ENCODE measurements around the gene MYL9. TPM values are rescaled to one million over a fixed set of nuclear protein-coding genes. Genes with fewer than 3 reads are reported as not detected.

The MYL9 gene
- total and polyA plus RNA-seq, 10 of the 15 experiments (the other 5 are each of a cell fraction or from before 2014, with no cell fraction given): 0.28 to 1.7 (median 0.63) TPM; not detected in 3

DNA sequence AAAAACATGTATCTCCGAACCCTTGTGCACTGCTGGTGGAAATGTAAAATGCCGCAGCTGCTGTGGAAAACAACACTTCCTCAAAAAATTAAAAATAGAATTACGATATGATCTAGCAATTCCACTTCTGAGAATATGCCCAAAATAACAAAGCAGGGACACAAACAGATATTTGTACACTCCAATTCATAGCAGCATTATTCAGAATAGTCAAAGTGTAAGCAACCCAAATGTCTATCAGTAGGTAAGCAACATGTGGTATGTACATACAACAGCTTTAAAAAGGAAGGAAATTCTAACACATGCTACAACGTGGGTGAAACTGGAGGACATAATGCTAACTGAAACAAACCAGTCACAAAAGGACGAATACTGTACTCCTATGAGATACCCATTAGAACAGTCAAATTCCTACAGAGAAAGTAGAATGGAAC lies 58.6 kb downstream of the MYL9 start (continued):
- TF ChIP-seq, protein P1, sequence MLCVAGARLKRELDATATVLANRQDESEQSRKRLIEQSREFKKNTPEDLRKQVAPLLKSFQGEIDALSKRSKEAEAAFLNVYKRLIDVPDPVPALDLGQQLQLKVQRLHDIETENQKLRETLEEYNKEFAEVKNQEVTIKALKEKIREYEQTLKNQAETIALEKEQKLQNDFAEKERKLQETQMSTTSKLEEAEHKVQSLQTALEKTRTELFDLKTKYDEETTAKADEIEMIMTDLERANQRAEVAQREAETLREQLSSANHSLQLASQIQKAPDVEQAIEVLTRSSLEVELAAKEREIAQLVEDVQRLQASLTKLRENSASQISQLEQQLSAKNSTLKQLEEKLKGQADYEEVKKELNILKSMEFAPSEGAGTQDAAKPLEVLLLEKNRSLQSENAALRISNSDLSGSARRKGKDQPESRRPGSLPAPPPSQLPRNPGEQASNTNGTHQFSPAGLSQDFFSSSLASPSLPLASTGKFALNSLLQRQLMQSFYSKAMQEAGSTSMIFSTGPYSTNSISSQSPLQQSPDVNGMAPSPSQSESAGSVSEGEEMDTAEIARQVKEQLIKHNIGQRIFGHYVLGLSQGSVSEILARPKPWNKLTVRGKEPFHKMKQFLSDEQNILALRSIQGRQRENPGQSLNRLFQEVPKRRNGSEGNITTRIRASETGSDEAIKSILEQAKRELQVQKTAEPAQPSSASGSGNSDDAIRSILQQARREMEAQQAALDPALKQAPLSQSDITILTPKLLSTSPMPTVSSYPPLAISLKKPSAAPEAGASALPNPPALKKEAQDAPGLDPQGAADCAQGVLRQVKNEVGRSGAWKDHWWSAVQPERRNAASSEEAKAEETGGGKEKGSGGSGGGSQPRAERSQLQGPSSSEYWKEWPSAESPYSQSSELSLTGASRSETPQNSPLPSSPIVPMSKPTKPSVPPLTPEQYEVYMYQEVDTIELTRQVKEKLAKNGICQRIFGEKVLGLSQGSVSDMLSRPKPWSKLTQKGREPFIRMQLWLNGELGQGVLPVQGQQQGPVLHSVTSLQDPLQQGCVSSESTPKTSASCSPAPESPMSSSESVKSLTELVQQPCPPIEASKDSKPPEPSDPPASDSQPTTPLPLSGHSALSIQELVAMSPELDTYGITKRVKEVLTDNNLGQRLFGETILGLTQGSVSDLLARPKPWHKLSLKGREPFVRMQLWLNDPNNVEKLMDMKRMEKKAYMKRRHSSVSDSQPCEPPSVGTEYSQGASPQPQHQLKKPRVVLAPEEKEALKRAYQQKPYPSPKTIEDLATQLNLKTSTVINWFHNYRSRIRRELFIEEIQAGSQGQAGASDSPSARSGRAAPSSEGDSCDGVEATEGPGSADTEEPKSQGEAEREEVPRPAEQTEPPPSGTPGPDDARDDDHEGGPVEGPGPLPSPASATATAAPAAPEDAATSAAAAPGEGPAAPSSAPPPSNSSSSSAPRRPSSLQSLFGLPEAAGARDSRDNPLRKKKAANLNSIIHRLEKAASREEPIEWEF (IDR thresholded peaks at IDR 0.05; ENCODE audit: insufficient replicate concordance, low read depth, low read length): no peak
- TF ChIP-seq EED (IDR thresholded peaks at IDR 0.05; ENCODE audit: low read depth): peak; percentile 16; the same call in 1 of the 2 replicates
- TF ChIP-seq, protein P2, sequence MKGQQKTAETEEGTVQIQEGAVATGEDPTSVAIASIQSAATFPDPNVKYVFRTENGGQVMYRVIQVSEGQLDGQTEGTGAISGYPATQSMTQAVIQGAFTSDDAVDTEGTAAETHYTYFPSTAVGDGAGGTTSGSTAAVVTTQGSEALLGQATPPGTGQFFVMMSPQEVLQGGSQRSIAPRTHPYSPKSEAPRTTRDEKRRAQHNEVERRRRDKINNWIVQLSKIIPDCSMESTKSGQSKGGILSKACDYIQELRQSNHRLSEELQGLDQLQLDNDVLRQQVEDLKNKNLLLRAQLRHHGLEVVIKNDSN (IDR thresholded peaks at IDR 0.05; ENCODE audit: borderline replicate concordance, extremely low read length, insufficient read depth, low read depth, low read length): no peak
- TF ChIP-seq, protein P3, sequence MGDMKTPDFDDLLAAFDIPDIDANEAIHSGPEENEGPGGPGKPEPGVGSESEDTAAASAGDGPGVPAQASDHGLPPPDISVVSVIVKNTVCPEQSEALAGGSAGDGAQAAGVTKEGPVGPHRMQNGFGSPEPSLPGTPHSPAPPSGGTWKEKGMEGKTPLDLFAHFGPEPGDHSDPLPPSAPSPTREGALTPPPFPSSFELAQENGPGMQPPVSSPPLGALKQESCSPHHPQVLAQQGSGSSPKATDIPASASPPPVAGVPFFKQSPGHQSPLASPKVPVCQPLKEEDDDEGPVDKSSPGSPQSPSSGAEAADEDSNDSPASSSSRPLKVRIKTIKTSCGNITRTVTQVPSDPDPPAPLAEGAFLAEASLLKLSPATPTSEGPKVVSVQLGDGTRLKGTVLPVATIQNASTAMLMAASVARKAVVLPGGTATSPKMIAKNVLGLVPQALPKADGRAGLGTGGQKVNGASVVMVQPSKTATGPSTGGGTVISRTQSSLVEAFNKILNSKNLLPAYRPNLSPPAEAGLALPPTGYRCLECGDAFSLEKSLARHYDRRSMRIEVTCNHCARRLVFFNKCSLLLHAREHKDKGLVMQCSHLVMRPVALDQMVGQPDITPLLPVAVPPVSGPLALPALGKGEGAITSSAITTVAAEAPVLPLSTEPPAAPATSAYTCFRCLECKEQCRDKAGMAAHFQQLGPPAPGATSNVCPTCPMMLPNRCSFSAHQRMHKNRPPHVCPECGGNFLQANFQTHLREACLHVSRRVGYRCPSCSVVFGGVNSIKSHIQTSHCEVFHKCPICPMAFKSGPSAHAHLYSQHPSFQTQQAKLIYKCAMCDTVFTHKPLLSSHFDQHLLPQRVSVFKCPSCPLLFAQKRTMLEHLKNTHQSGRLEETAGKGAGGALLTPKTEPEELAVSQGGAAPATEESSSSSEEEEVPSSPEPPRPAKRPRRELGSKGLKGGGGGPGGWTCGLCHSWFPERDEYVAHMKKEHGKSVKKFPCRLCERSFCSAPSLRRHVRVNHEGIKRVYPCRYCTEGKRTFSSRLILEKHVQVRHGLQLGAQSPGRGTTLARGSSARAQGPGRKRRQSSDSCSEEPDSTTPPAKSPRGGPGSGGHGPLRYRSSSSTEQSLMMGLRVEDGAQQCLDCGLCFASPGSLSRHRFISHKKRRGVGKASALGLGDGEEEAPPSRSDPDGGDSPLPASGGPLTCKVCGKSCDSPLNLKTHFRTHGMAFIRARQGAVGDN (IDR thresholded peaks at IDR 0.05): peak; percentile 77

Small RNAs within 50 kb of the gene (small RNA-seq; reads per million reads assigned to genes)
- gene RF00017: not detected

Other genes starting within 250 kb of the MYL9 start
- 13.3 and 14.8 TPM in 2 replicates for gene DLGAP4, start 235.2 kb upstream of the MYL9 start, total RNA-seq (2014; rRNA removed)
- 9.7 and 12.1 TPM in 2 replicates for gene DLGAP4, start 235.2 kb upstream of the MYL9 start, total RNA-seq (2014; rRNA removed; fragmentation: Illumina TruSeq; extraction: Trizol)
- gene DLGAP4, start 235.2 kb upstream of the MYL9 start, total RNA-seq (2021): 42.4 and 43.3 TPM in 2 replicates
- gene DLGAP4, start 235.2 kb upstream of the MYL9 start, polyA plus RNA-seq (2011; rRNA removed): 6.4 and 9.6 TPM in 2 replicates
- 22.5 and 29.6 TPM in 2 replicates for gene DLGAP4, start 235.2 kb upstream of the MYL9 start, polyA plus RNA-seq (2014; fragmentation: Illumina TruSeq; extraction: Trizol)
- gene DLGAP4, start 235.2 kb upstream of the MYL9 start, polyA plus RNA-seq (2014; fragmentation: Nextera tagmentation; extraction: Ambion mirVana): under 1 TPM; 0.42 to 0.90 TPM
- gene DLGAP4, start 235.2 kb upstream of the MYL9 start, polyA plus RNA-seq (2014; rRNA removed): 25.3 and 28.8 TPM in 2 replicates
- gene DLGAP4, start 235.2 kb upstream of the MYL9 start, polyA plus RNA-seq (2016; fragmentation: Nextera tagmentation; extraction: Ambion mirVana): 10 to 100 TPM; 24.6 to 28.2 TPM
- gene TGIF2, start 32.1 kb downstream of the MYL9 start, total RNA-seq (2014; rRNA removed): 37.2 and 38.7 TPM in 2 replicates
- gene TGIF2, start 32.1 kb downstream of the MYL9 start, total RNA-seq (2014; rRNA removed; fragmentation: Illumina TruSeq; extraction: Trizol): 24.9 and 27.3 TPM in 2 replicates
- 43.5 and 47.1 TPM in 2 replicates for gene TGIF2, start 32.1 kb downstream of the MYL9 start, total RNA-seq (2021)
- 31.1 and 36.1 TPM in 2 replicates for gene TGIF2, start 32.1 kb downstream of the MYL9 start, polyA plus RNA-seq (2011; rRNA removed)
- 40.6 and 51.9 TPM in 2 replicates for gene TGIF2, start 32.1 kb downstream of the MYL9 start, polyA plus RNA-seq (2014; fragmentation: Illumina TruSeq; extraction: Trizol)
- gene TGIF2, start 32.1 kb downstream of the MYL9 start, polyA plus RNA-seq (2014; fragmentation: Nextera tagmentation; extraction: Ambion mirVana): 10 to 100 TPM; 13.1 to 26.4 TPM
- gene TGIF2, start 32.1 kb downstream of the MYL9 start, polyA plus RNA-seq (2014; rRNA removed): 37.7 and 40.4 TPM in 2 replicates
- gene TGIF2, start 32.1 kb downstream of the MYL9 start, polyA plus RNA-seq (2016; fragmentation: Nextera tagmentation; extraction: Ambion mirVana): 10 to 100 TPM; 26.4 to 38.0 TPM
- gene RAB5IF, start 64.3 kb downstream of the MYL9 start, total RNA-seq (2014; rRNA removed): 85.3 and 94.7 TPM in 2 replicates
- gene RAB5IF, start 64.3 kb downstream of the MYL9 start, total RNA-seq (2014; rRNA removed; fragmentation: Illumina TruSeq; extraction: Trizol): 79.8 and 82.5 TPM in 2 replicates
- 94.4 and 98.8 TPM in 2 replicates for gene RAB5IF, start 64.3 kb downstream of the MYL9 start, total RNA-seq (2021)
- gene RAB5IF, start 64.3 kb downstream of the MYL9 start, polyA plus RNA-seq (2011; rRNA removed): 140 and 147 TPM in 2 replicates
- 83.1 and 88.7 TPM in 2 replicates for gene RAB5IF, start 64.3 kb downstream of the MYL9 start, polyA plus RNA-seq (2014; fragmentation: Illumina TruSeq; extraction: Trizol)
- gene RAB5IF, start 64.3 kb downstream of the MYL9 start, polyA plus RNA-seq (2014; fragmentation: Nextera tagmentation; extraction: Ambion mirVana): 10 to 100 TPM; 19.4 to 62.9 TPM
- gene RAB5IF, start 64.3 kb downstream of the MYL9 start, polyA plus RNA-seq (2014; rRNA removed): 114 and 119 TPM in 2 replicates
- gene RAB5IF, start 64.3 kb downstream of the MYL9 start, polyA plus RNA-seq (2016; fragmentation: Nextera tagmentation; extraction: Ambion mirVana): 100 to 1,000 TPM; 243 to 246 TPM
- gene SLA2, start 104.7 kb downstream of the MYL9 start, total RNA-seq (2014; rRNA removed): 1.9 and 2.1 TPM in 2 replicates
- 2.0 and 2.2 TPM in 2 replicates for gene SLA2, start 104.7 kb downstream of the MYL9 start, total RNA-seq (2014; rRNA removed; fragmentation: Illumina TruSeq; extraction: Trizol)
- 1.7 and 2.1 TPM in 2 replicates for gene SLA2, start 104.7 kb downstream of the MYL9 start, total RNA-seq (2021)
- gene SLA2, start 104.7 kb downstream of the MYL9 start, polyA plus RNA-seq (2011; rRNA removed): 0.13 and 0.29 TPM in 2 replicates
- gene SLA2, start 104.7 kb downstream of the MYL9 start, polyA plus RNA-seq (2014; fragmentation: Illumina TruSeq; extraction: Trizol): 2.3 and 3.1 TPM in 2 replicates
- gene SLA2, start 104.7 kb downstream of the MYL9 start, polyA plus RNA-seq (2014; fragmentation: Nextera tagmentation; extraction: Ambion mirVana): under 1 TPM; 0.35 to 0.79 TPM
- gene SLA2, start 104.7 kb downstream of the MYL9 start, polyA plus RNA-seq (2014; rRNA removed): 2.7 and 3.3 TPM in 2 replicates
- gene SLA2, start 104.7 kb downstream of the MYL9 start, polyA plus RNA-seq (2016; fragmentation: Nextera tagmentation; extraction: Ambion mirVana): under 1 TPM; 0.47 to 0.88 TPM
- gene NDRG3, start 204.6 kb downstream of the MYL9 start, total RNA-seq (2014; rRNA removed): 15.2 and 18.9 TPM in 2 replicates
- gene NDRG3, start 204.6 kb downstream of the MYL9 start, total RNA-seq (2014; rRNA removed; fragmentation: Illumina TruSeq; extraction: Trizol): 16.4 and 17.0 TPM in 2 replicates
- gene NDRG3, start 204.6 kb downstream of the MYL9 start, total RNA-seq (2021): 17.1 and 17.5 TPM in 2 replicates
- gene NDRG3, start 204.6 kb downstream of the MYL9 start, polyA plus RNA-seq (2011; rRNA removed): 16.9 and 29.7 TPM in 2 replicates
- gene NDRG3, start 204.6 kb downstream of the MYL9 start, polyA plus RNA-seq (2014; fragmentation: Illumina TruSeq; extraction: Trizol): 23.9 and 26.5 TPM in 2 replicates
- 10 to 100 TPM; 11.2 to 12.7 TPM for gene NDRG3, start 204.6 kb downstream of the MYL9 start, polyA plus RNA-seq (2014; fragmentation: Nextera tagmentation; extraction: Ambion mirVana)
- 11.8 and 13.0 TPM in 2 replicates for gene NDRG3, start 204.6 kb downstream of the MYL9 start, polyA plus RNA-seq (2014; rRNA removed)
- 10 to 100 TPM; 14.4 to 14.6 TPM for gene NDRG3, start 204.6 kb downstream of the MYL9 start, polyA plus RNA-seq (2016; fragmentation: Nextera tagmentation; extraction: Ambion mirVana)
- gene DSN1, start 232.2 kb downstream of the MYL9 start, total RNA-seq (2014; rRNA removed): 20.3 and 22.0 TPM in 2 replicates
- 23.1 and 24.0 TPM in 2 replicates for gene DSN1, start 232.2 kb downstream of the MYL9 start, total RNA-seq (2014; rRNA removed; fragmentation: Illumina TruSeq; extraction: Trizol)
- 14.9 and 15.3 TPM in 2 replicates for gene DSN1, start 232.2 kb downstream of the MYL9 start, total RNA-seq (2021)
- gene DSN1, start 232.2 kb downstream of the MYL9 start, polyA plus RNA-seq (2011; rRNA removed): 20.9 and 28.5 TPM in 2 replicates
- 25.9 and 28.5 TPM in 2 replicates for gene DSN1, start 232.2 kb downstream of the MYL9 start, polyA plus RNA-seq (2014; fragmentation: Illumina TruSeq; extraction: Trizol)
- 10 to 100 TPM; 21.2 to 21.4 TPM for gene DSN1, start 232.2 kb downstream of the MYL9 start, polyA plus RNA-seq (2014; fragmentation: Nextera tagmentation; extraction: Ambion mirVana)
- 19.2 and 21.3 TPM in 2 replicates for gene DSN1, start 232.2 kb downstream of the MYL9 start, polyA plus RNA-seq (2014; rRNA removed)
- gene DSN1, start 232.2 kb downstream of the MYL9 start, polyA plus RNA-seq (2016; fragmentation: Nextera tagmentation; extraction: Ambion mirVana): 10 to 100 TPM; 29.6 to 33.1 TPM

All from GM12878 (cell line).